ENCODE measurements around the gene TFF1.

The TFF1 gene

GRCh38 chr21:42343556-42343955 lies 22.8 kb downstream of the TFF1 start:
- DNase-seq (ENCODE audit: low spot score): no peak

- no peak for DNase-seq (ENCODE audit: low spot score)
These were observed 23.2 kb downstream of the TFF1 start for GRCh38 chr21:42343101-42343500.

- no peak for DNase-seq (ENCODE audit: low spot score)
These were observed 24.4 kb downstream of the TFF1 start for GRCh38 chr21:42341776-42342542.

- DNase-seq (ENCODE audit: low spot score): no peak
These were observed 25.9 kb downstream of the TFF1 start for GRCh38 chr21:42340187-42341050.

- no peak for DNase-seq (ENCODE audit: low spot score)
These were observed 27.3 kb downstream of the TFF1 start for GRCh38 chr21:42338729-42339715.

GRCh38 chr21:42337830-42338728 lies 28.3 kb downstream of the TFF1 start:
- DNase-seq (ENCODE audit: low spot score): peak; percentile 54

- no peak for DNase-seq (ENCODE audit: low spot score)
These were observed 29.1 kb downstream of the TFF1 start for GRCh38 chr21:42337276-42337675.

- DNase-seq (ENCODE audit: low spot score): no peak
These were observed 30.3 kb downstream of the TFF1 start for GRCh38 chr21:42336054-42336453.

- no peak for DNase-seq (ENCODE audit: low spot score)
These were observed 33.6 kb downstream of the TFF1 start for GRCh38 chr21:42332557-42333317.

- no peak for DNase-seq (ENCODE audit: low spot score)
These were observed 34.7 kb downstream of the TFF1 start for GRCh38 chr21:42331660-42332059.

GRCh38 chr21:42330380-42331371 lies 35.7 kb downstream of the TFF1 start:
- no peak for DNase-seq (ENCODE audit: low spot score)

GRCh38 chr21:42324896-42325295 lies 41.4 kb downstream of the TFF1 start:
- DNase-seq (ENCODE audit: low spot score): no peak

- DNase-seq (ENCODE audit: low spot score): no peak
These were observed 44.5 kb downstream of the TFF1 start for GRCh38 chr21:42321845-42322244.

GRCh38 chr21:42321231-42321630 lies 45.1 kb downstream of the TFF1 start:
- DNase-seq (ENCODE audit: low spot score): no peak

- DNase-seq (ENCODE audit: low spot score): no peak
These were observed 45.5 kb downstream of the TFF1 start for GRCh38 chr21:42320791-42321190.

- DNase-seq (ENCODE audit: low spot score): no peak
These were observed 46.3 kb downstream of the TFF1 start for GRCh38 chr21:42319851-42320572.

GRCh38 chr21:42319376-42319775 lies 47.0 kb downstream of the TFF1 start:
- no peak for DNase-seq (ENCODE audit: low spot score)

Data from germinal center (tissue), 1 donor.